Activated naive CD4-positive, alpha-beta T cell treated with anti-CD3 and anti-CD28 coated beads, Interleukin-2, amount 50 U/mL, for 24 hours (primary cell): ENCODE measurements around the gene SYCN.
"Not testable (repeated sequence)": the region's sequence is repeated elsewhere in the genome, so short reads cannot be mapped to it uniquely, and the experiment has no call there.

Experiments used
- H3K27ac Mint-ChIP-seq: one replicate; pipeline ENCODE4 v1.8.0; 2021; ENCODE audit warnings: mild to moderate bottlenecking, mixed read lengths
- H3K27me3 Mint-ChIP-seq: one replicate; pipeline ENCODE4 v1.8.0; 2021; ENCODE audit warnings: mixed read lengths
- H3K36me3 Mint-ChIP-seq: one replicate; pipeline ENCODE4 v1.8.0; 2021; ENCODE audit warnings: mixed read lengths
- H3K4me1 Mint-ChIP-seq: one replicate; pipeline ENCODE4 v1.8.0; 2021; ENCODE audit warnings: mixed read lengths
- H3K4me3 Mint-ChIP-seq: one replicate; pipeline ENCODE4 v1.8.0; 2021; ENCODE audit warnings: mild to moderate bottlenecking, mixed read lengths
- H3K9me3 Mint-ChIP-seq: one replicate; pipeline ENCODE4 v1.8.0; 2021; ENCODE audit warnings: mixed read lengths

The SYCN gene

GRCh38 chr19:39203372-39204341 is at the start of gene SYCN:
TSS of gene SYCN (minus strand) at chr19:39204263. CDS start at chr19:39204254, 9 bp downstream.
- Mint-ChIP-seq H3K4me3 (no peak within 1 kb of the TSS), H3K36me3 (no peaks in the 10 kb centered on the region), H3K9me3 (no peaks in the 10 kb centered on the region), H3K4me1 (no peaks in the 10 kb centered on the region), H3K27ac (peak within 1 kb of the TSS; percentile 14), H3K27me3 (peaks cover 32% of the 10 kb centered on the region)

DNA sequence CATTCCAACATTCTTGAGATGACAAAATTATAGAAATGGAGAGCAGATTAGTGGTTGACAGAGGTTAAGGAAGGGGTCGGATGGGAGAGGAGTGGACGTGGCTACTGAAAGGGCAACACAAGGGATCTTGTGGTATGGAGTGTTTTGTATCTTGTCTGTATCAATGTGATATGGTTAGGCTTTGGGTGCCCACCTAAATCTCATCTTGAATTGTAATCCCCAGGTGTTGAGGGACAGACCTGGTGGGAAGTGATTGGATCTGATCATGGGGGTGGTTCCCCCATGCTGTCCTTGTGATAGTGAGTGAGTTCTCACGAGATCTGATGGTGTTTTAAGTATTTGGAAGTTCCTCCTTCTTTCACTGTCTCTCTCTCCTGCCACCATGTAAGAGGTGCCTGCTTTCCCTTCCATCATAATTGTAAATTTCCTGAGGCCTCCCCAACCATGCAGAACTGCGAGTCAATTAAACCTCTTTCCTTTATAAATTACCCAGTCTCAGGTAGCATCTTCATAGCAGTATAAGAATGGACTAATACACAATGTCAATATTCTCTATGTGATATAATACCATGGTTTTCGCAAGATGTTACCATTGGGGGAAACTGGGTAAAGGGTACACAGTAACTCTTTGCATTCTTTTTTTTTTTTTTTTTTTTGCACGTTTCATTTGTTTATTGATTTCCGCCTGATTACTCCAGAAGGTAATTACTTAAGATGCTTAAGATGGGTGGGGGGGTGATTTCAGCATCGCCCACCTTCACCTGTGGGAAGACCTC is 49.5 kb upstream of the SYCN start:
- H3K9me3 Mint-ChIP-seq = peaks cover 7% of the 10 kb centered on the region
- no peak overlapping the region for H3K4me3 Mint-ChIP-seq
- peaks cover 3% of the 10 kb centered on the region for H3K27me3 Mint-ChIP-seq
- H3K36me3 Mint-ChIP-seq = no peaks in the 10 kb centered on the region
- H3K27ac Mint-ChIP-seq = peak overlapping the region; percentile 32
- H3K4me1 Mint-ChIP-seq = peaks cover 11% of the 10 kb centered on the region

GRCh38 chr19:39252458-39252857 is 48.4 kb upstream of the SYCN start:
- H3K4me3 Mint-ChIP-seq = no peak overlapping the region
- no peaks in the 10 kb centered on the region for H3K36me3 Mint-ChIP-seq
- H3K27me3 Mint-ChIP-seq = peaks cover 3% of the 10 kb centered on the region
- H3K4me1 Mint-ChIP-seq = peaks cover 11% of the 10 kb centered on the region
- no peak overlapping the region for H3K27ac Mint-ChIP-seq
- H3K9me3 Mint-ChIP-seq = peaks cover 7% of the 10 kb centered on the region

GRCh38 chr19:39251846-39252245 is 47.8 kb upstream of the SYCN start:
- Mint-ChIP-seq H3K36me3 (no peaks in the 10 kb centered on the region), H3K9me3 (peaks cover under 1% of the 10 kb centered on the region), H3K4me3 (no peak overlapping the region), H3K27me3 (peaks cover 3% of the 10 kb centered on the region), H3K4me1 (peaks cover 11% of the 10 kb centered on the region), H3K27ac (no peak overlapping the region)

DNA sequence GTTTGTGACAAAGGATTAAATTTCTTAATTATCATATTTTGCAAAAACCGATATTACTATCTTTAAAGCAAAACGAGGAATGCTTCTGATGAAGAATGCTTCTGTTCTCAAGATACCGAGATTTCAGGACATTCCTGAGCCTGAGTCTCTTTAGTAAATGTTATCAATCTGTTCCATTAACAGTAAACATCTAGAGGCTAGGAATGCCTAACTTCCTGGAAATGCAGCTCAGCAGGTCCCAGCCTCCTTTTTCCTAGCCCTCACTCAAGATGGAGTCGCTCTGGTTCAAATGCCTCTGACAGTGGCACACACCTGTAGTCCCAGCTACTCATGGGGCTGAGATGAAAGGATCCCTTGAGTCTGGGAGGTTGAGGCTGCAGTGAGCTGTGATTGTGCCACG is 47.0 kb upstream of the SYCN start:
- Mint-ChIP-seq H3K4me1 (peaks cover 11% of the 10 kb centered on the region), H3K27me3 (peaks cover 1% of the 10 kb centered on the region), H3K4me3 (no peak overlapping the region), H3K27ac (no peak overlapping the region), H3K36me3 (no peaks in the 10 kb centered on the region), H3K9me3 (no peaks in the 10 kb centered on the region)

GRCh38 chr19:39248806-39249205 is 44.7 kb upstream of the SYCN start, which contains the start of gene IFNL4:
TSS of gene IFNL4 (minus strand) at chr19:39248856.
- no peak within 1 kb of the TSS for H3K27ac Mint-ChIP-seq
- H3K9me3 Mint-ChIP-seq = no peaks in the 10 kb centered on the region
- no peak within 1 kb of the TSS for H3K4me3 Mint-ChIP-seq
- peaks cover 1% of the 10 kb centered on the region for H3K27me3 Mint-ChIP-seq
- no peaks in the 10 kb centered on the region for H3K36me3 Mint-ChIP-seq
- peaks cover 11% of the 10 kb centered on the region for H3K4me1 Mint-ChIP-seq

DNA sequence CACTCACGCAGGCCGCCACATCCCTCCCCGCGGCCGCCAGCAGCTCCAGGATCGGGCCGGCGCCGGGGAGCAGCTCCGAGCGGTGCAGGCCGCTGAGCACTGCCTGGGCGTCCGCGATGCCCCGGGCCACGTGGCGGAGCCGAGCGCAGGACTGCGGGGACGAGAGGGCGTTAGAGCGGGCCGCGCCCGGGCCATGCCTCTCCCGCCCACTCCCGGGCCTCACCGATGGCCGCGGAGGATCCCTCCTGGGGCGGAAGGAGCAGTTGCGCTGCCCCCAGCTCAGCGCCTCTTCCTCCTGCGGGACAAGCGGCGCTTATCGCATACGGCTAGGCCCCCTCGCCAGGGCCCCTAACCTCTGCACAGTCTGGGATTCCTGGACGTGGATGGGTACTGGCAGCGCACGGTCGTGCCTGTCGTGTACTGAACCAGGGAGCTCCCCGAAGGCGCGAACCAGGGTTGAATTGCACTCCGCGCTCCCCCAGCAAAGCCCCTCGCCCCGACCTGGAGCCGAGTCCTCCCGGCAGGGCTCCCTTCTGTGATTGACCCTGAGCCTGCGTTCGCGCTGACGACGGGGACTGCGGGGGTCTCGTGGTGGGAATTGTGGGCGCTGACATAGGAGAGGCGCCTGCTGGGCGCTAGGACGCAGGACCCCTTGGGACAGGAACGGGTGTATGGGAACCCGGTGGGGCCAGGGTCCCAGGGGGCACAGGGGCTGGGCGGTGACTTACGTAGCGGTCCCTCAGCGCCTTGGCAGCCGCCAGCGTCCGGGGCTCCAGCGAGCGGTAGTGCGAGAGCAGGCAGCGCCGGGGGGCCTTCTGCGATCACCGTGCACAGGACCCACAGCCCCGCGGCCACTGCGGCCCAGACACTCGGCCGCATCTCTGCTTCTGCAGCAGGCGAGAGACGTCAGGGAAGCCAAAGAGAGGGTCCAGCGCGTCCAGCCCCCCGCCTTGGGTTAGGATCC is 43.9 kb upstream of the SYCN start:
- H3K27ac Mint-ChIP-seq = no peak overlapping the region
- H3K4me1 Mint-ChIP-seq = peaks cover 11% of the 10 kb centered on the region
- no peaks in the 10 kb centered on the region for H3K9me3 Mint-ChIP-seq
- H3K27me3 Mint-ChIP-seq = peaks cover 1% of the 10 kb centered on the region
- H3K4me3 Mint-ChIP-seq = no peak overlapping the region
- no peaks in the 10 kb centered on the region for H3K36me3 Mint-ChIP-seq

GRCh38 chr19:39246951-39247669 is 43.0 kb upstream of the SYCN start:
- H3K4me1 Mint-ChIP-seq = peaks cover 4% of the 10 kb centered on the region
- H3K27ac Mint-ChIP-seq = no peak overlapping the region
- no peaks in the 10 kb centered on the region for H3K36me3 Mint-ChIP-seq
- H3K4me3 Mint-ChIP-seq = no peak overlapping the region
- peaks cover 1% of the 10 kb centered on the region for H3K27me3 Mint-ChIP-seq
- H3K9me3 Mint-ChIP-seq = no peaks in the 10 kb centered on the region

GRCh38 chr19:39245166-39245565 is 41.1 kb upstream of the SYCN start:
- H3K27ac Mint-ChIP-seq, H3K4me3 Mint-ChIP-seq: not testable (repeated sequence)

GRCh38 chr19:39244410-39245100 is 40.5 kb upstream of the SYCN start, which contains the start of gene IFNL3:
TSS of gene IFNL3 (minus strand) at chr19:39245006. CDS start at chr19:39244967, 39 bp downstream.
- not testable (repeated sequence) for H3K4me1 Mint-ChIP-seq, H3K36me3 Mint-ChIP-seq, H3K27ac Mint-ChIP-seq, H3K9me3 Mint-ChIP-seq, H3K4me3 Mint-ChIP-seq, H3K27me3 Mint-ChIP-seq

More at GRCh38 chr19:39245166-39245565, 41.1 kb upstream of the SYCN start:
- H3K36me3 Mint-ChIP-seq, H3K27me3 Mint-ChIP-seq, H3K4me1 Mint-ChIP-seq, H3K9me3 Mint-ChIP-seq: not testable (repeated sequence)

DNA sequence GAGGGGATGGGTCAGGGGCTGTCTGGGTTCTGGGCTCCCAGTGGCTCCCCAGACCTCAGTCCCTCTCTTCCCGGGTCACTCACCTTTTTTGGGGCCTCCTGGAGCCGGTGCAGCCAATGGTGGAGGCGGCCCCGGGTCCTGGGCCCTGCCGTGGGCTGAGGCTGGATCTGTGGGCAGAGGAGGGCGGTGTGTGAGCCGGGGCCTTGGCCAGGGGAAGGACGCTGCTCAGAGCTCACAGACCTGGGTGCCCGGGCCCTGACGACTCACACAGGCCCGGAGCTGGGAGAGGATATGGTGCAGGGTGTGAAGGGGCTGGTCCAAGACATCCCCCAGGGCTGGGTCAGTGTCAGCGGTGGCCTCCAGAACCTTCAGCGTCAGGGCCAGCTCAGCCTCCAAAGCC is 39.7 kb upstream of the SYCN start:
- not testable (repeated sequence) for H3K27me3 Mint-ChIP-seq, H3K36me3 Mint-ChIP-seq, H3K9me3 Mint-ChIP-seq, H3K4me3 Mint-ChIP-seq, H3K4me1 Mint-ChIP-seq, H3K27ac Mint-ChIP-seq

DNA sequence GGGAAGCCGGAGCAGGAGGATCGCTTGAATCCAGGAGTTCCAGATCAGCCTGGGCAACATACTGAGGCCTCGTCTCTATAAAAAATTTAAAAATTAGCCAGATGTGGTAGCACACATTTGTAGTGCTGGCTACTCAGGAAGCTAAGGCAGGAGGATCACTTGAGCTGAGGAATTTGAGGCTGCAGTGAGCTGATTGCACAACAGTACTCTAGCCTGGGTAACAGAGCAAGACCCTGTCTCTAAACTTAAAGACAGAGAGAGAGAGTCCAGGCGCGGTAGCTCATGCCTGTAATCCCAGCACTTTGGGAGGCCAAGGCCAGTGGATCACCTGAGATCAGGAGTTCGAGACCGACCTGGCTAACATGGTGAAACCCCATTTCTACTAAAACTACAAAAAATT is 36.4 kb upstream of the SYCN start:
- no peak overlapping the region for H3K4me3 Mint-ChIP-seq
- H3K27ac Mint-ChIP-seq = no peak overlapping the region
- H3K9me3 Mint-ChIP-seq = no peaks in the 10 kb centered on the region
- peaks cover 34% of the 10 kb centered on the region for H3K4me1 Mint-ChIP-seq
- H3K36me3 Mint-ChIP-seq = no peaks in the 10 kb centered on the region
- no peaks in the 10 kb centered on the region for H3K27me3 Mint-ChIP-seq

GRCh38 chr19:39238944-39239343 is 34.9 kb upstream of the SYCN start:
- H3K27me3 Mint-ChIP-seq = no peaks in the 10 kb centered on the region
- H3K4me1 Mint-ChIP-seq = peaks cover 34% of the 10 kb centered on the region
- no peaks in the 10 kb centered on the region for H3K36me3 Mint-ChIP-seq
- H3K27ac Mint-ChIP-seq = no peak overlapping the region
- no peak overlapping the region for H3K4me3 Mint-ChIP-seq
- no peaks in the 10 kb centered on the region for H3K9me3 Mint-ChIP-seq

DNA sequence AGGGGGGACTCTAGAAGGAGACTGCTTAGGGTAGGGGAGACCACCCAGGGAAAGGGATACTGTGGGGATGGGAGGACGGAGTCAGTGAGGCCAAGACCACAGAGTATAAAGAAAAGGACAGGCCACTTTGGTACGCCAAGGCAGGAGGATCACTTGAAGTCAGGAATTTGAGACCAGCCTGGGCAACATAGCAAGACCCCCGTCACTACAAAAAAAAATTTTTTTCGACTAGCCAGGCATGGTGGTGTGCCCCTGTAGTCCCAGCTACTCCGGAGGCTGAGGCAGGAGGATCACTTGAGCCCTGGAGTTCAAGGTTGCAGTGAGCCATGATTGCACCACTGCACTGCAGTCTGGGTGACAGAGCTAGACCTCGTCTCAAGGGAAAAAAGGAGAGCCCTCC is 34.1 kb upstream of the SYCN start:
- H3K27ac Mint-ChIP-seq = peak overlapping the region; percentile 95
- no peaks in the 10 kb centered on the region for H3K9me3 Mint-ChIP-seq
- H3K4me3 Mint-ChIP-seq = peak overlapping the region; percentile 77
- no peaks in the 10 kb centered on the region for H3K36me3 Mint-ChIP-seq
- peaks cover 34% of the 10 kb centered on the region for H3K4me1 Mint-ChIP-seq
- H3K27me3 Mint-ChIP-seq = no peaks in the 10 kb centered on the region
